Transverse colon (tissue), 4 donors: ENCODE measurements around the gene MRO. TPM values are rescaled to one million over a fixed set of nuclear protein-coding genes. Genes with fewer than 3 reads are reported as not detected.

Source experiments
- DNase-seq: peaks from one replicate; pipeline ENCODE4 v3.0.0-alpha.2; 2019
- H3K27ac ChIP-seq, 4 donors: fragments of 200-600 bp; sonication (generic); 2 replicates each; pipeline ENCODE4 v1.5.1; 2016 to 2018; ENCODE audit warnings: inconsistent platforms in 4 of 4
- H3K27me3 ChIP-seq: fragments of 200-600 bp; sonication (generic); 2 replicates; pipeline ENCODE4 v1.5.1; 2017; ENCODE audit warnings: inconsistent platforms
- H3K36me3 ChIP-seq, 4 donors: fragments of 200-600 bp; sonication (generic); 2 replicates each; pipeline ENCODE4 v1.5.1; 2017 to 2019; ENCODE audit warnings: inconsistent platforms in 4 of 4
- H3K4me1 ChIP-seq, 4 donors: fragments of 200-600 bp; sonication (generic); 2 replicates each; pipeline ENCODE4 v1.5.1; 2017 to 2020; ENCODE audit warnings: inconsistent platforms in 4 of 4
- H3K4me3 ChIP-seq, 4 donors: fragments of 200-600 bp; sonication (generic); 1 replicate in 1 of 4; 2 replicates in 3 of 4; pipeline versions ENCODE4 v1.5.1 to v1.6.1; 2017 to 2019; ENCODE audit warnings: inconsistent platforms in 4 of 4
- H3K9me3 ChIP-seq, 2 donors: fragments of 200-600 bp; sonication (generic); 2 replicates each; pipeline ENCODE4 v1.5.1; 2017 to 2019; ENCODE audit warnings: inconsistent platforms in 2 of 2
- CTCF ChIP-seq, 5 experiments: fragments of 200-600 bp in 3 of 5; fragments of 450-650 bp in 2 of 5; sonication (generic) in 3 of 5; IDR thresholded peaks; 1 replicate in 2 of 5; 2 replicates in 3 of 5; pipeline ENCODE4 v1.5.1; 2016 to 2017; ENCODE audit warnings: antibody characterized with exemption in 5 of 5, inconsistent platforms in 3 of 5, mild to moderate bottlenecking in 2 of 5, moderate library complexity in 1 of 5
- EP300 ChIP-seq: sonication (generic); formaldehyde crosslinking; IDR thresholded peaks from one replicate; pipeline ENCODE4 v1.6.1; 2017; ENCODE audit warnings: antibody characterized with exemption, low read depth
- POLR2A ChIP-seq: fragments of 450-650 bp; IDR thresholded peaks from one replicate; pipeline ENCODE4 v1.6.1; 2016; ENCODE audit warnings: antibody characterized with exemption, mild to moderate bottlenecking, moderate library complexity
- POLR2AphosphoS5 ChIP-seq, 3 donors: sonication (generic); formaldehyde crosslinking; IDR thresholded peaks; one replicate each; pipeline ENCODE4 v1.6.1; 2016; ENCODE audit warnings: antibody characterized with exemption in 3 of 3
- whole genome bisulfite sequencing, 2 donors: methylation state at CpG; one replicate each; pipeline ENCODE4 v1.1.5; 2018; ENCODE audit warnings: low coverage in 1 of 2; 5-methylcytosine and 5-hydroxymethylcytosine counted together
- in situ Hi-C, 4 donors: fragments of 200-750 bp; cut with MboI; loops; one replicate each; pipeline versions ENCODE4 v1.15.0 to v1.15.1; 2017; ENCODE audit warnings: low sequenced_read_pairs in 3 of 4, low pct_ligation_motif_present in 1 of 4, low pct_unique_long_range_greater_than_20kb in 1 of 4
- intact Hi-C: fragments of 100-400 bp; cut with DNase I; formaldehyde crosslinking; loops from one replicate; pipeline ENCODE4 v1.15.1; 2023; ENCODE audit warnings: low total_unique reads
- total RNA-seq, 4 donors: library from RNA; depleted of rRNA; stranded (reverse); fragments of >200 nt; gene quantifications; one replicate each; pipeline ENCODE4 v1.1.0, GENCODE V29; 2016

Gene MRO
- total RNA-seq, 4 donors from 2014 or later, result 0.16 to 0.27 TPM; not detected in 2

DNA sequence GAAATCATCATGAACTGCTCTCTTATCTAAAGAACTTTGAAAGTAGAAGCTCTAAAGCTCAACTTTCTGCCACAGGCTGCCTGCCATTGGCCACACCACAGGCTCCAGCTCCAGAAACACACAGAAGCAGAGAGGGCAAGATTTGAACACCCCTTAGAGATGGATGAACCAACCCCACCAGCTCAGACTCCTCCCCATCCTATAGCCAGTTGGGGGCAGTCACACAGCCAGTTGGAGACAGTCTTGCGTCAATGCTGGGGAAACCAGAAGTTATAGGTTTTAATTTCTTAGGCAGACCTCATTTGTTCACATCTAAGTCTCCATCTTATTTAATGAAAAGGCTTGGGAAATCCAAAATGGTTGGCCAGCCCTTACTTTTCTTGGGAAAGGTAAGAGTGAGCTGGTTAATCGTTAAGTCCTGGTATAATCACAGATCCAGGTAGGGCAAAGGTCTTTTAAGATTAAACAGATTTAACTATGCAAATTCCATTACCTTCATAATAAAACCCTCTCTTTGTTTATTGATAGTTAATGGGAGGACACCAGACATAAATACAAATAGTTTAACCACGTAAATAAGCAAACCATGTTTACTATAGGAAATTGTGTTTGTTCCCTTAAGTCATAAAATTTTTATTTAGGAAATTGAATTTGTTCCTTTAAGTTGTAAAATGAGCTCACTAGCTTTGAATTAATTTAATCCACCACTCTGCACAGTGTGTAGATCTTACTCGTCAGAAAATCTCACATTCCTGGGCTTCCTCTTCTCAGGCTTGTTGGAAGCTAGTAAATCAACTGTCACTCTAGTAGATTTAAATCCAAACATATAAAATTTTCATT is 28.0 kb downstream of the MRO start:
- intact Hi-C loops (no loop called here), in situ Hi-C loops (loop anchor here in 2 of 4 donors (25.0 kb wide), 1 partner anchor 280 kb away; no protein-coding TSS in a partner anchor)
- Histone ChIP-seq H3K27me3 (no peaks in the 10 kb centered on the region), H3K27ac (peak overlapping the region in 3 of 4 donors; percentile 1 to 39 (median 2)), H3K36me3 (no peaks in the 10 kb centered on the region), H3K4me3 (no peak overlapping the region), H3K9me3 (no peaks in the 10 kb centered on the region), H3K4me1 (peaks cover 0 to 11% (median 3%) of the 10 kb centered on the region in 4 donors)
- WGBS, 2 donors, result 45 to 54% methylated on average over 4 of the region's 4 CpGs
- TF ChIP-seq CTCF (IDR thresholded peaks at IDR 0.05), result no peak
- no peak for TF ChIP-seq POLR2A
- no peak for TF ChIP-seq EP300
- TF ChIP-seq POLR2AphosphoS5 (IDR thresholded peaks at IDR 0.05), result no peak
- DNase-seq, result no peak

GRCh38 chr18:50790948-50791347 is 28.9 kb downstream of the MRO start:
- Histone ChIP-seq H3K9me3 (no peaks in the 10 kb centered on the region), H3K36me3 (no peaks in the 10 kb centered on the region), H3K27me3 (no peaks in the 10 kb centered on the region), H3K4me3 (no peak overlapping the region), H3K27ac (no peak overlapping the region), H3K4me1 (peaks cover 0 to 11% (median 3%) of the 10 kb centered on the region in 4 donors)
- no peak for DNase-seq
- intact Hi-C loops (no loop called here), in situ Hi-C loops (loop anchor here in 2 of 4 donors (25.0 kb wide), 1 partner anchor 279 kb away; no protein-coding TSS in a partner anchor)
- WGBS, 2 donors, result 63% methylated on average over 3 of the region's 3 CpGs; no CpG with 5 or more reads in 1 of the 2 donors
- TF ChIP-seq EP300, result no peak

DNA sequence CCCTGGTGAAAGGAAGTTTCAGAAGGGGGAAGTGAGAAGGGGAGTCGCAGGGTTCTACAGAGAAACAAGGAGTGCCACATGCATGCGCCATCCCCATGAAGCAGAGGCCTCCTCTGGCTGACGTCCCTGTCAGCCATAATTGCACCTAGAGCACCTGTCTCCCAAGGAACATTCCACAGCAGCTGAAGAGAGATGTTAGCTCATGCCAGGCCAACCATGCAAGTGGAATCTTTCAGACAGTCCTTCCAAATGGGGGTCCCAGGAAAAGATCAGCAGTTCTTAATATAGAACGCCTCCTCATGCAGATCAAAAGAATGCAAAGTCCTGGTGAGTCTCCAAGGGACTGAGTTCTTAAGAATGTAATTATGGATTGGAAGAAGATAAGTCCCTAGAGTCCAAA is 29.6 kb downstream of the MRO start:
- H3K27ac ChIP-seq, result no peak overlapping the region
- H3K4me3 ChIP-seq, result no peak overlapping the region
- WGBS, 2 donors, result 51 to 80% methylated on average over 1 to 4 of the region's 4 CpGs
- H3K9me3 ChIP-seq, result no peaks in the 10 kb centered on the region
- no peak for DNase-seq
- intact Hi-C loops, result no loop called here
- peaks cover 0 to 11% (median 3%) of the 10 kb centered on the region in 4 donors for H3K4me1 ChIP-seq
- H3K36me3 ChIP-seq, result no peaks in the 10 kb centered on the region
- in situ Hi-C loops, result loop anchor here in 2 of 4 donors (25.0 kb wide), 1 partner anchor 278 kb away; no protein-coding TSS in a partner anchor
- no peaks in the 10 kb centered on the region for H3K27me3 ChIP-seq
- TF ChIP-seq POLR2AphosphoS5 (IDR thresholded peaks at IDR 0.05) (no peak), CTCF (IDR thresholded peaks at IDR 0.05) (no peak), POLR2A (no peak), EP300 (no peak)

- no peak for DNase-seq
- H3K4me1 ChIP-seq, result peaks cover 0 to 11% (median 3%) of the 10 kb centered on the region in 4 donors
- H3K36me3 ChIP-seq, result no peaks in the 10 kb centered on the region
- intact Hi-C loops, result no loop called here
- H3K4me3 ChIP-seq, result no peak overlapping the region
- no peak overlapping the region for H3K27ac ChIP-seq
- in situ Hi-C loops, result loop anchor here in 3 of 4 donors (10.0 to 25.0 kb wide), 2 partner anchors 273 to 276 kb away; no protein-coding TSS in a partner anchor
- H3K27me3 ChIP-seq, result no peaks in the 10 kb centered on the region
- TF ChIP-seq CTCF (IDR thresholded peaks at IDR 0.05) (no peak), POLR2A (no peak), POLR2AphosphoS5 (IDR thresholded peaks at IDR 0.05) (no peak), EP300 (no peak)
- H3K9me3 ChIP-seq, result no peaks in the 10 kb centered on the region
- 77 to 86% methylated on average over 6 of the region's 6 CpGs for WGBS, 2 donors
These were observed 31.5 kb downstream of the MRO start for GRCh38 chr18:50788284-50788683.
